HG02763 (cell line): Measurements from ENCODE around the gene ETS2.

Experiments
- ATAC-seq: cut with Tn5 transposase; IDR thresholded peaks from one replicate; pipeline ENCODE4 v1.9.1; 2021; ENCODE audit warnings: mild to moderate bottlenecking, moderate library complexity; ENCODE audit not compliant: unreplicated experiment

The ETS2 gene

GRCh38 chr21:38800924-38801744, 4.6 kb upstream of the ETS2 start:
- ATAC-seq: no peak

DNA sequence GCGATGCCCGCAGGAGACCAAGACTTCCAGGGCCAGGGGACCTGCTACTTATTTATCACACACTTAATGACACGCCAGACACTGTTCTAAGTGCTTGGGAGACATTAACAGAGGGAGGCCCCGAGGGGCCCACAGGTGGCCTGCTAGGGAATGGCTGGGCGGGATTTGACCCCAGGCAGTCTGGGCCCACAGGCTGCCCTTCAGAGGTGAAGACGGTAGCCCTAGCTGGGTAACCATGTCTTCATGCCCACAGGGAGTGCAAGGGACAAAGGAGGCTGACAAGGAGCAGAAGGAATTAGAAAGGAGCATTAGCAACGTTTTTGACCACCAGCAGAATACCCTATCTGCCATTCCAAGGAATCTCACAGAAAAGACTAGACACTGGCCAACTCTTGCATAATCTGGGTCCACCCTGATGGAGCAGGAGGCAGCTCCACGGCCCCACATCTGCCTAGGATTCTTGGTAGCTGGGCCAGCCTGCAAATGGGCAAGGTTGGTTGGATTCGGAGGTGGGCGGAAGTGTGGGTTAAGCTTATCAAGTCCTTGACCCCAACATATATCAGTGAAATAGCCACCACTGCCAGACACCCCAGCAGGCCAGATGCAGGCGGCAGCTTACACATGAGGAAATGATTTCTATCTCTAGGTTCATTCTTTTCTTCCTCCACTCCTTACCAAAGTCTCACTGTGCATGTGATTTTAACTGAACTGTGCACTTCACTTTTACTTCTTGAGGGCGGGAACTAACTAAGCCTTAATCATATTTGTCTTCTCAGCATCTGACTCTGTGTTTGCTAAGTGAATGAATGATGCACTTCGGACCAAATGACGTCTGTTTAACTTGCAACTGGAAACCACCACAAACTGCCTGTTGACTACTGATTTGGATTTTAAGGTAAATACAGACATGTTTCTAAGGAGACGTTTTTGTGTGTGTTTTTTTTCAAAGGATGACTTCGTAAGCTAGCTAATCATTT, 3.4 kb upstream of the ETS2 start:
- ATAC-seq: no peak

- ATAC-seq: no peak
Observed at GRCh38 chr21:38803075-38803660, 2.6 kb upstream of the ETS2 start.

DNA sequence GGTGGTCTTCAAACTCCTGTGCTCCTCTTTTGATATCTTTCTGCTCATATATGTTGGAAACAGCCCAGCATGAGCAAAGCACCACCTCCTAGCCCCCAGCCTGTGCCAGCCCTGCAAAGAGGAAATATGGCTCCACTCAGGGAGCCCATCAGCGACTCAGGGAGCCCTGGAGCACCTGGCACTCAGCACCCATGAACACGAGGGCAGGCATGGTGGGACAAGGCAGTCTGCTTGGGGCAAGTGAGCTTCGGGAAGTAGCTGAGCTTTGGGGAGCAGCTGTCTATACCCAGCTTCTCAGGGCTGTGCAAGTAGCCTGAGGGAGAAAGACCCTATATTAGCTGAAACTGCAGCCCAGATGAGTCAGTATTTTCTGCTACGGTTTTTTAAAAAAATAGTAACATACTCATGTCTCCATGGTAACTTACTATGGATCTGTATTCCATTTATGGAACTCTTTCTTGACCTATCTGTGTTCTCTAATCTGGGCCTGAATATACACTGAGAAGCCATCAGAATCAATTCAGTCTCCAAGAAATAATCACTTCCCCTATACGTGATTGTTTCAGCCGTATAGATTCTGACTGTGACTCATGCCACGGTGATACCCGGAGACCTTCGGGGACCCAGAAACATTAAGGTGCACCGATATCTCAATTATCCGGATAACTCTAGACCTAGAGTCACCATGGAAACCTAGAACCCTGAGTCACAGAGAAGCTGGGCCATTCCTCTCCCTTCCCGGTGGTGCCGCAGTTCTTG, 1.5 kb upstream of the ETS2 start:
- no peak for ATAC-seq

GRCh38 chr21:38804789-38805327, 871 bp upstream of the ETS2 start:
- peak; percentile 14 for ATAC-seq

DNA sequence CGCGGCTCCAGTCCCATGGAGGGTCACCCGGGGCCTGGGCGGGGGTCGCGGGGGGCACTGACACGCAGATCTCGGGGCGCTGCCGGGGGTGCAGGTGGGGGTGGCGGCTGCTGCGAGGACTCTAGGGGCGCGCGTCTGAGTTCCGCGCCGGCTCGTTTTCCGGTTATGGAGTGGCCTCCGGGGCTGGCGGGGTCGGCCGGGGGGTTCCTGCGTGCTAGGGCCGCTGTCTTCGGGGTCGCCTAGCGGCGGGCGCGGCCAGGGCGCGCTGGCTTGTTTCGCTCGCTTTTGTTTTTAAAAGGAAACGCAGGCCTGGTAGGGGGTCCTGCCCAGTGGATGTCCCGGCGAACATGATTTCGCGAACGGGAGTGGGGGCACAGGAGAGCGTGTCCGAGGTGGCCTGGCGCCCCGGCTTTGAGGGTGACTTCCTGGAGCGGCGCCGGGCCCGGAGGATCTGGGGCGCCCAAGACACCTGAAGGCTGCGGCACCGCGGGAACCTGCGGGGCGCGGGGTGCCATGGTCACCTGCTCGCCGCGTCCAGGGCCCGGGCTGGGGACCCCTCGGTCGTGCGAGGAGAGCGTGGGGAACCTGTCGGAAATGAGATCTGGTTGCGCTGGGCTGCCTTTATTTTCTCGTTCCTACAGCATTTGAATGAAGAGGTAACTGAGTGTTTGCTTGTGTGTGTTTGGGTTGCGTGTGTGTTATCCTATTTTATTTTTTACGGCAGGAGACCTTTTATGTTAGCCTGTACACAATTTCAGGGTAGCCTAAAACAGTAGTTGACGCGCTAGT, 618 bp downstream of the ETS2 start:
- peak; percentile 11 for ATAC-seq

DNA sequence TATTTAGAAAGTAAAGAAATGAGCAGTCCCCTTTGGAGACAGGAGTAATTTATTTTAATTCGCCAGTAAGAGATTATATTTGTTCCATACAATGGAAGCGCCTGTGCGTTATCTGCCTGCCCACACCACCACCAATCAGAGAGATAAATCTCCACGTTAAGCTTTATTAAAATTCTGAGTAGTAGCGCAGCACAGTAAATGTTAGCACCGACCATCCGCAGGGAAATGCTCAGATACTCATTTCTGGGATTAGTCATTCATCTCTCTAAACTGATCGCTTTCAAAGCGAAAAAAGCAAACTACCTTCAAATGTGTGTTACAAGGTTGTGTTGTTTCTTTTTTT, 1.2 kb downstream of the ETS2 start:
- no peak for ATAC-seq

DNA sequence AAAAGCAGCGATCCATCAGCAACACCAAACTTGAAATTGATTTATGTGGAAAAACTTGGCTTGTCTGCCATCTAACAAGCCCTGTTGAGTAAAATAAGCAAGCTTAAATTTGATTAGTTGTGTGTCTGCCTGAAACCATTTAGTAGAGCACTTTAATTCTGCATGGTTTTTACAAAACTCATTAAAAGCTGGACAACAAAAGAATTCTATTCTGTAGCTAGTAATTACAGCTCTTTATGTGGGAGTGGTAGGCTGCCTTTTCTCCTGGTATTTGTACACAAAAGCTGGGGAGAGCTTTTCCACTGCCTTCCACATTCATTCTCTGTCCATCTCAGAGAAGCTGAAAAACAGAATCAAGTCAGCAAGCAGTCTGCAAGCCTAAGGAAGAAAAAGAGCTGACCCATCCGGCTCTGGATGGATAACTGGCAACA, 1.7 kb downstream of the ETS2 start:
- no peak for ATAC-seq

DNA sequence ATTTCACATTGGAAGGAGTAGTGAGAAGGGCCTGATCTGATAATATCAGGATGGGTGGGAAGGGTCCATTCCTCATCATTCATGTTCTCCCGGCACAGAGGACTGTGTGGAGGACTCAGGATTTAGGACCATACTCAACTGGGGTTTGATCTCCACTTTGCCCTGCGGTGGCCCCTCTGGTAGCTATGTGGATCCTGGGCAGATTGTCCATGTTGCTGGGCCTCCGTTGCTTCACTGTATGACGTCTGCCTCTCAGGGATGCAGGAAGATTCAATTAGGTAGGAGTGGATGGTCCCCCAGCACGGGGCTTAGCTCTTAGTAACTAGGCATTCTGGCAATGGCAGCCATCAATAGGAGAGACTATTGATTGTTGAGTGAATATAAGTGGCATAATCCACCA, 2.3 kb downstream of the ETS2 start:
- no peak for ATAC-seq

GRCh38 chr21:38809198-38809878, 3.6 kb downstream of the ETS2 start:
- ATAC-seq: no peak

DNA sequence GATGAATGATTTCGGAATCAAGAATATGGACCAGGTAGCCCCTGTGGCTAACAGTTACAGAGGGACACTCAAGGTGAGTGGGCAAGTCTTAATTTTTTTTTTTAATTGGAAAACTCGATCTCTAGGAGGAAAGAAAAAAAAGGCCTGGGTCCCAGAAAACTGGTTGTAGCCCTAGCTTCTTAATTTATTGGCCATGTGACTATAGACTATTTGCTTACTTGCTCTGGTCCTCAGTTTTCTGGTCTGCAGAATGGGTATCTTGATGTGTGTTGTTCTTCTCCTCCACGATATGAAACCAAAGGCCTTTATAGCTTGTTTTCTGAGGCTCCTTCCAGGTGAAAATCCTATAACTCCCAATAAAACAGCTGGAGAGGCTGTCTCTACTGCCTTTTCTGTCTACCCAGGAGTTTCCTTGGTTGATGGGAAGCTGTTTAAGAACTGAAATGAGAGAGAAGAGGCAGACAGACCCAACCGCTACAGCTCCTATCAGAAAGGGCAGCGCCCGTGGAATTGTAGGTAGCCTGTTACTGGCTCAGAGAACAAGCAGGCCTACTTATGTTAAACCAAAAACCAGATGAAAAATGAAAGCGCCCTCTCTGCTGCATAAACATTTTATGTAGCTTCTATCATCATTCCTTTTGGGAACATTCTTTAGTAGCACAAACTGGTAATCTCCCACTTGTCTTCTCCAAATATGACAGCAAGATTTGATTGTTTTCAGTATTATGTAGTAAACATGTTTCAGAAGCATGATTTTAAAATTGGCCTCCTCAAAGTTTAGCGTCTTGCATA, 4.5 kb downstream of the ETS2 start:
- ATAC-seq: no peak

- ATAC-seq: no peak
Observed at GRCh38 chr21:38810826-38811164, 5.1 kb downstream of the ETS2 start.

- no peak for ATAC-seq
Observed at GRCh38 chr21:38811257-38811656, 5.5 kb downstream of the ETS2 start.

- no peak for ATAC-seq
Observed at GRCh38 chr21:38813143-38813542, 7.4 kb downstream of the ETS2 start.

DNA sequence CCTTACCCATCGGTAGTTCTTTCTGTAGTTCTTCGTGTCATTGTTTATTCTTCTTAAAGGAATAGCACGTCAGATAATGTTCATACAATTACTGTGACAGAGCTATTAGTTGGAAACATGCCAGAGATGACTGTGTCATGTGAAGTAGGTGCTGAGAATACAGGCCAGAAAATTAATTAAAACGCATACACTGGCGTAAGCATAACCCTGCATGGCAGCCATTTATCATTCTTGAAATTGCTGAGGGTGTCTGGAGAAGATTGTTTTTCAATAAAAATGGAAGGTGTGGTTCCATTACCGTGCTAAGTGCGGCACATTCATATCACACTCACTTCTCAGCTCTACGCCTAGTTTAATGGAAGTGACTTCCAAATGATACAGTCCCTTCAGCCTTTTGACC, 7.8 kb downstream of the ETS2 start:
- ATAC-seq: no peak

DNA sequence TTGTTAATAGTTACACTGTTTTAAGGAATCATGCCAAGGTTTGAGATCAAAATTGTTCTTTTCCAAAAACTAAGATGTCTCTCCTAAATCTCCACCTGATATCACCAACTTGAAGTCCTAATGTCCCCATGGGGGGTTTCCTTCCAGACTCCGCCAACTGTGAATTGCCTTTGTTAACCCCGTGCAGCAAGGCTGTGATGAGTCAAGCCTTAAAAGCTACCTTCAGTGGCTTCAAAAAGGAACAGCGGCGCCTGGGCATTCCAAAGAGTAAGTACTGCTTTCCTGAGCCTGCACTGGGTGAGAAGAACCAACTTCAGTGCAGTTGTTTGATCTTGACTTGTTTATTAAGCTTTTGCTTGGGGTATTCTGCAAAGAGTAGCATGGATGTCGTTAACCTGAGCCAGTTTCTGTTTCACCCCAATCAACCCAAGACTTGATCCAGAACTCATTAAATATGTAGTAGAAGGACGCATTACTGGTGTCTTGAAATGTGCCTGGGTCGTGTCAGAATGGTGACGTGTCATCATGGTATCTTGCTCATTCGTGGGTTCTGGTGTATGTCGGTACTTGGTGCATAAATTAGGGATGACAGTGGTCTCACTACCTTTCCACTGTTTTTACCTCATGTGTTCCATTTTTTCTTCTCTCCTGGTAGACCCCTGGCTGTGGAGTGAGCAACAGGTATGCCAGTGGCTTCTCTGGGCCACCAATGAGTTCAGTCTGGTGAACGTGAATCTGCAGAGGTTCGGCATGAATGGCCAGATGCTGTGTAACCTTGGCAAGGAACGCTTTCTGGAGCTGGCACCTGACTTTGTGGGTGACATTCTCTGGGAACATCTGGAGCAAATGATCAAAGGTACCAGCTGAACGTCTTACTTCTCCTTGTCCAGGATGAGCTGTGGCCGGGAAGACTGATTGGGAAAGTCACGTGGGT, 8.7 kb downstream of the ETS2 start:
- ATAC-seq: no peak

- ATAC-seq: no peak
Observed at GRCh38 chr21:38815060-38815405, 9.3 kb downstream of the ETS2 start.
